HG02973 (cell line): ENCODE measurements around the gene JAKMIP2.

ENCODE experiments used
- ATAC-seq: cut with Tn5 transposase; IDR thresholded peaks from one replicate; pipeline ENCODE4 v1.9.1; 2021; ENCODE audit warnings: moderate library complexity; ENCODE audit not compliant: unreplicated experiment

Gene JAKMIP2

DNA sequence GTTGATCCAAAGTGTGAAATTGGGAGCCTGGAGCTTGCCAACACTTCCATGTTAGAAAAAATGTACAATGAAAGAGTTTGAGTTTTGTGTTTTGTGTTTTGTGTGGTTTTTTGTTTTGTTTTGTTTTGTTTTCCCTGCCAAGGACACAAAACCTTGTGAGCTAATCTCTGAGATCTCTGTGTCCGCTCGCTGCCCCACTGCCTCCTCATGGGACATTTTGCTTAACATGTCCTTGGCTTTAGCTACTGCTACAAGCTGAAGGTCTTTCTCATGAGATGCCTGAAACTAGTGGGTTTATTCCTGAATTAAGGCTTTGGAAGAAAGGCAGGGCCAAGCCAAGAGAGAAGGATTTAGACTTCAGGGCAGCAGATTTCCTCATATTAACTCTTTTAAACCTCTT, 7.3 kb upstream of the JAKMIP2 start:
- ATAC-seq = no peak

- no peak for ATAC-seq
Observed at GRCh38 chr5:147788023-147788422, 5.5 kb upstream of the JAKMIP2 start.

GRCh38 chr5:147786142-147786541, 3.6 kb upstream of the JAKMIP2 start:
- ATAC-seq = no peak

- ATAC-seq = no peak
Observed at GRCh38 chr5:147784146-147784987, 1.8 kb upstream of the JAKMIP2 start.

- no peak for ATAC-seq
Observed at GRCh38 chr5:147780924-147781573, 1.5 kb downstream of the JAKMIP2 start.

GRCh38 chr5:147779694-147780093, 2.8 kb downstream of the JAKMIP2 start:
- no peak for ATAC-seq

DNA sequence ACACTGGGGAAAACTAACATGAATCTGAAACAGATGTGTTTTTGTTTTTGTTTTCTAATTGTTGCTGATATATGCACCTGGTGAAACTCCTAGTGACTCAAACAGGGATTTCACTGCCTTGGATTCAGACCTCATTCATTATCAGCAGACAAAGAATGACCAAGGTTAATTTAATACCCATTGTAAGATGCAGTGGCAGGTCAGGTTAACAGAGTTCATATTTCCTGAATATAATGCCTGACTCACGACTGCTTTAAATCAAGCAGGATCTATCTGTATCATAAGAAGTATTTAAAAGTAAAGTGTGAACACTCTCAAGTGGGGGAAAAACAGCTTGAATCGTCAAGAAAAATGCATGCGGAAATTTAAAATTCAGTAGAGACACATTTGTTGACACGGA, 5.5 kb downstream of the JAKMIP2 start:
- no peak for ATAC-seq

DNA sequence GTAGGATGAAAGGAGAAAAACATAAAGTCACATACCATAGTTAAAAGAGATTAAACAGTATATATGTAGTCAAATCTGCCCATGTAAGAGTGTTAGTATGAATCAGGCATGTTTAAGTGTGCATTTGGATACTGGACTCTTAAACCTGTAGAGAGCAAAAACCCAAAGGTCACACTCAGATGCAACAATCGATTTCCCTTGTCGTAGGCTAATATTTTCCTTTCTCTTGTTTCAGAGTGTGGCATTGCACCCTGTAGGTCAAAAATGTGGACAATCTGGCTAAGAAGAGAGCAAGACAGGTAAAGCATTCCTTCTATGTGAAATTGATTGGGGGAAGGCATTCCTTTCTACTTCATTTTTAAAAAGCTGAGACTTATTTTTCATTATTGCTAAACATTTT, 8.9 kb downstream of the JAKMIP2 start:
- ATAC-seq = no peak

DNA sequence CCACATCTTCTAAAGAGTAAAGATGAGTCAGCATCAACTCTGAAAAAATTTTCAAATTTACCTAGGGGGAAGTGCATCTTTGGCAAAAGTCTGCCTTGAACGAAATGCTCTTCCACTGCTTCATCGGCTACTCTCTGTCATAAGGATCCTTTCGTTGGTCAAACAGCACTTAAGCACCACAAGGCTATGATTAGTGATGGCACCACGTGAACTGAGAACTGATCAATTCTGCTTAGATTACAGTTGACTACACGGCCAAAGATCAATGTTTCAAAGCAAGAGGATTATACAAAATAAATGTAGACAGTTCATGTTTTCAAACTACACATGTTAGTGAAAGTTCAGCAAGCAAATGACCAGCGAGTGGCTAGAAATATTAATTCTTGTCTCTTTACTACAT, 9.4 kb downstream of the JAKMIP2 start:
- no peak for ATAC-seq

GRCh38 chr5:147767048-147767447, 15.5 kb downstream of the JAKMIP2 start:
- no peak for ATAC-seq

GRCh38 chr5:147763791-147764525, 18.6 kb downstream of the JAKMIP2 start:
- ATAC-seq = no peak

GRCh38 chr5:147760086-147760875, 22.2 kb downstream of the JAKMIP2 start:
- no peak for ATAC-seq

- no peak for ATAC-seq
Observed at GRCh38 chr5:147759441-147759840, 23.1 kb downstream of the JAKMIP2 start.

GRCh38 chr5:147756566-147756965, 26.0 kb downstream of the JAKMIP2 start:
- no peak for ATAC-seq

- ATAC-seq = no peak
Observed at GRCh38 chr5:147754372-147755122, 28.0 kb downstream of the JAKMIP2 start.

DNA sequence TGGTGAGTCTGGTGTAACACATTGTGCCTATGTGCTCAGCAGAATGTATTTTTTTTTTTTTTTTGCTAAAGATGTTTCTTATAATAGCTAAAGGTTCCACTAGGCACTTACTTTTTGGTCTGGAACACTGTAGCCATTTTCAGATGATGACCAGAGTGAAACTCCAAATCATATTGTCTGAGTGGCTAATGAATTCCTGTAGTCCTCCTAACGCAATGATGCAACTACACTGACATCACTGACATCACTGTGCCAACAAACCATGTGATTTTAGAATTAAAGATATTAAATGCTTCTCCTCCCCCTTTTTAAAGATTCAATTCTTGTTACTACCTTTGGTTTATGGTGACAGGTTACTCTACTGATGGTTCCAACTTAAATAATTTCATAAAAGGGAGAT, 28.8 kb downstream of the JAKMIP2 start:
- no peak for ATAC-seq

DNA sequence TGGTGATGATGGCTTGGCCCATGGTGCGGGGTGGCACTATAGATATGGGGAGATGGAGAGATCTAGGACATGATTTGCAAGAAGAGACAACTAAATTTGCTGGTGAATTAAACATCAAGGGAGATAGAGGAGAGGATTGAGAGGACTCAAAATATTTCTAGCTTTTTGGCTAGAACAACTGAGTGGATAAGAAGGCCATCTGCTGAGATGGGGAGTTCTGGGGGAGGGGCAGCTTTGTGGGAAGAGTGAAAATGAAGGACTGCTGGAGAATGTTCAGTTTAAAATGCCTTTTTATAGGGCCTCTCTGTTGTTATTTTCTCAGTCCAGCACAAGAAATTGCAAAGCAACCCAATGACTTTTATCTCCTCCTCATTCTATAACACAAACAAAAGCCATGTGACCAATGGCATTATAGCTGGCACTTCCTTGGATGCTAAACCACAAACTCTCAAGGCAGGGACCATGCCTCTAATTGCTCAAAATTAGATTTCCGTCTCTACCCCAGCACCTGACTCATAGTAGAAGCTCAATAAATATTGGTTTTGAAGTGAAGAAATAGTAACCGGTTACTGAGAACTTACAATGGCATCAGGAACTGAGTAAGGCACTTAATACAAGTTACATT, 29.8 kb downstream of the JAKMIP2 start:
- no peak for ATAC-seq

DNA sequence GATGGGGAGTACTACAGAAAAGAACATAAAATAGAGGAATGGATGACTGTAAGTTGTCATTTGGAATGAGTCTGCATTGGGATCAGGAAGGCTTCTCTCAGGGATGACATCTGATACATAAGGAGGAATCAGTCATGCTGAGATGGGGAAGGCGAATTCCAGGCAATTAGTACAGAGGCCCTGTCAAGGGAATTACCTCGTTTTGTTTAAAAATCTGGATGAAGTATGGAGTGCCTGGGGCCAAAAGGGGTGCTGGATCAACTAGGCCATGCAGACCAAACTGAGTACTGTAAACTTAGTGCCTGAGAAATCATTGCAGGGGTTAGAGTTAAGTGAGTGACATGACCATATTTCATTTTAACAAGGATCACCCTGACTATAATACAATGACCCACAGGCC, 30.5 kb downstream of the JAKMIP2 start:
- ATAC-seq = no peak

DNA sequence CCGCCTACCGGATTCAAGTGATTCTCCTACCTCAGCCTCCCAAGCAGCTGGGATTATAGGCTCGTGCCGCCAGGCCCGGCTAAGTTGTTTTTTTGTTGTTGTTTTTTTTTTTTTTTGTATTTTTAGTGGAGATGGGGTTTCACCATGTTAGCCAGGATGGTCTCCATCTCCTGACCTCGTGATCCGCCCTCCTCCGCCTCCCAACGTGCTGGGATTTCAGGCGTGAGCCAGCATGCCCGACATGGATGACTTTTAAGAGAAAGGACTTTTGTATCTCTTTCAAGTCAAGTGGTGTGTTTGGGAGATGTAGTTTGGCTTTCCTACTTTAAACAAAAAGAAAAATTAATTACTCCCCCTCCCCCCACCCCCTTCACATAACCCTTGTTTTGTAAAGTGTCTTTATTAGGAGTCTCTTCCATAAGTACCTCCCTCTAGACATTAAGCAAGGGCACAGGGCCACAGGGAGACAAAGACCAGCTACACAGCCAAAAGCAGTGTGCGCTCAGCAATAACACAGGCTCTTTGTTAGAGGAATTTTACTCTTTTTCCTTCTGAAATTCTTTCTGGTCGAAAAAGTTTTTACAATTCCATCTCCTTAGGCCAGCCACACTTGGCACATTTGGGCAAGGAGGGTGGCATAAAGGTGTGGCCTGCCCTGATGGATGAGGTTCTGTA, 31.2 kb downstream of the JAKMIP2 start:
- no peak for ATAC-seq
